C1 segment of cervical spinal cord (tissue), 14 donors: Measurements from ENCODE around the gene SLAMF7.
"Not testable (repeated sequence)": the region's sequence is repeated elsewhere in the genome, so short reads cannot be mapped to it uniquely, and the experiment has no call there.

Source experiments
- DNase-seq, 14 donors: peaks; one replicate each; lab custom pipeline; 2025; lab: John Stamatoyannopoulos, UW

SLAMF7 gene, protein sequence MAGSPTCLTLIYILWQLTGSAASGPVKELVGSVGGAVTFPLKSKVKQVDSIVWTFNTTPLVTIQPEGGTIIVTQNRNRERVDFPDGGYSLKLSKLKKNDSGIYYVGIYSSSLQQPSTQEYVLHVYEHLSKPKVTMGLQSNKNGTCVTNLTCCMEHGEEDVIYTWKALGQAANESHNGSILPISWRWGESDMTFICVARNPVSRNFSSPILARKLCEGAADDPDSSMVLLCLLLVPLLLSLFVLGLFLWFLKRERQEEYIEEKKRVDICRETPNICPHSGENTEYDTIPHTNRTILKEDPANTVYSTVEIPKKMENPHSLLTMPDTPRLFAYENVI

DNA sequence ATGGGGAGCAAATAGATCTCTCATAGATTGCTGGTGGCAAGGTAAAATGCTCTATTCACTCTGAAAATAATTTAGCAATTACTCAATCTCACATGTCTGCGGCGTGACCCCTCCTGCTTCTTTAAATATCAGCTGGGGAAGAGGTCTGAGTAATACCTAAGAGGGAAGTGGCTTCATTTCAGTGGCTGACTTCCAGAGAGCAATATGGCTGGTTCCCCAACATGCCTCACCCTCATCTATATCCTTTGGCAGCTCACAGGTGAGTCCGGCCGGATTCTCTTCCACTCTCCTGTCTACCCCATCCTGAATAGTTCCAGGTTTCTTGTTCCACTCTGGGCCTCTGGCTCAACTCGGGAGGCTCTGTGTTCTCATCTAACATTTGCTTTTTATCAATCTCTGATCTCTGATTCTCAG, at the start of gene SLAMF7:
Gene SLAMF7, plus strand, starts transcription at position 150 of the 414 bp plus-strand sequence. Its CDS starts 55 bp downstream, at position 205.
- DNase-seq: no peak

DNA sequence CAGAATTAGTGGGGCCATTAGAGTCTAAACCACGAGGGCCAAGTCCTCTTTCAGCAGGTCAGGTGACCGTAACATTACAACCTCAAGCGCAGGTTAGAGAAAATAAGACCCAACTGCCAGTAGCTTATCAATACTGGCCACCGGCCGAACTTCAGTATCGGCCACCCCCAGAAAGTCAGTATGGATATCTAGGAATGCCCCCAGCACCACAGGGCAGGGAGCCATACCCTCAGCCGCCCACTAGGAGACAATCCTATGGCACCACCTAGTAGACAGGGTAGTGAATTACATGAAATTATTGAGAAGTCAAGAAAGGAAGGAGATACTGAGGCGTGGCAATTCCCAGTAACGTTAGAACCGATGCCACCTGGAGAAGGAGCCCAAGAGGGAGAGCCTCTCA, 46.7 kb upstream of the SLAMF7 start:
- not testable (repeated sequence) for DNase-seq

DNA sequence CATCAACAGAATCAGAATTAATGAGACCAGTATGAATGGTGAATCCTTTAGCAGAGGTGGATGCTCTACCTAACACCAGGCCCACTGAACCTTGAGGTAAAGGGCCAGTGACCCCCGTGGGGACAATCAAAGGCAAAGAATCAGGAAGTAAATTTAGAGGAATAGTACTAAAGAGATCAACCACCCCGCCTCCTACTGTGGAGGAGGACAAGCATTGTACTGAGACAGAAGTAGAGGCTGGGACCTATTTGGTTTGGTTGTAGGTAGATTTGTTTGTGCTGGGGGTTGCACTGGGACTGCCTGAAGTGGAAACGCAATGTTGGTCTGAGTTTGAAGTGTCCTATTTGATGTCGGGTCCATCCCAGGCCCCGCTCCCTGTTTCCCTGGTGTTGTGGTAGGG, 36.9 kb upstream of the SLAMF7 start:
- no peak for DNase-seq

DNA sequence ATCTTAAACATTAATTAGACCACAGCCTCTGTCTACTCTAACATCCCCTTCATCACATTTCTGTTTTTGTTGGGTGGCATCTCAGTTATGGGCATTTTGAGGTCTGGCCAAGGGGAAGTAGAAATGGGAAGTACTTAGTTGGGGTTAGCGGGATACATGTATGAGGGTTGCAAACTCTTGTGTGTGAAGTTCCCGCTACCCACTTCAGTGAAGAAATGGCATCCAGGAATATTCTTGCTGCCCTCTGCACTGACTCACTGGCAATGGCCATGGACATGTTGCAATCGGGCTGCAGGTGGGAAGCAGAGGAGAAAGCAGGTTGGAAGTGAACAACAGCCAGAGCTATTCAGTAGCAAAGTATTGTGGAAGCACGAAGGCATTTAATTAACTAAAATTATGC, 34.8 kb upstream of the SLAMF7 start:
- DNase-seq: peak in 2 of 14 donors; percentile 16 to 17

DNA sequence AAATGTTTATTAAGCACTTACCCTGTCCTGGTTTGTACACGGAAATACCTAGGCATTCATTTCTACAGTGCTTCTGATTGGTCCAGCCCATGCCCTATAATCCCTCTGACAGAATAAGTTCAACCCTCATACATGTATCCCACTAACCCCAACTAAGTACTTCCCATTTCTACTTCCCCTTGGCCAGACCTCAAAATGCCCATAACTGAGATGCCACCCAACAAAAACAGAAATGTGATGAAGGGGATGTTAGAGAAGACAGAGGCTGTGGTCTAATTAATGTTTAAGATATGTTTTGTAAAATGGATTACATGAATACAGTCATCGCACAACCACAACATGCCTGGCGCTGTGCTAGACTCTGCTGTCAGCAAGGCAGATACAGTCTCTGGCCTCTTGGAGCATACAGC, 33.8 kb upstream of the SLAMF7 start:
- not testable (repeated sequence) for DNase-seq

DNA sequence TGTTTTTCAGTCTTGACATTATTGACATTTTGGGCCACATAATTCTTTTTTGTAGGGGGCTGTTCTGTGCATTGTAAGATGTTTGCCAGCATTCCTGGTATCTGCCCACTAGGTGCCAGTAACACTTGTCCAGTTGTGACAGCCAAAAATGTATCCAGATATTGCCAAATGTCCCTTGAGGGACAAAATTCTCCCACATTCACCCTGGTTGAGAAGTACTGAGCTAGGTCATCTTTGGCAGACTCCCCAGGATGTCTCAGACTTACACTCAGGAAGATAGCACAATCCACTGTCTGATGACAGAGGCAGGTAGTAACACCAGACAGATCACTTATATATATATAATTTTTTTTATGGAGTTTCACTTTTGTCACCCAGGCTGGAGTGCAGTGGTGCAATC, 33.3 kb upstream of the SLAMF7 start:
- DNase-seq: no peak

DNA sequence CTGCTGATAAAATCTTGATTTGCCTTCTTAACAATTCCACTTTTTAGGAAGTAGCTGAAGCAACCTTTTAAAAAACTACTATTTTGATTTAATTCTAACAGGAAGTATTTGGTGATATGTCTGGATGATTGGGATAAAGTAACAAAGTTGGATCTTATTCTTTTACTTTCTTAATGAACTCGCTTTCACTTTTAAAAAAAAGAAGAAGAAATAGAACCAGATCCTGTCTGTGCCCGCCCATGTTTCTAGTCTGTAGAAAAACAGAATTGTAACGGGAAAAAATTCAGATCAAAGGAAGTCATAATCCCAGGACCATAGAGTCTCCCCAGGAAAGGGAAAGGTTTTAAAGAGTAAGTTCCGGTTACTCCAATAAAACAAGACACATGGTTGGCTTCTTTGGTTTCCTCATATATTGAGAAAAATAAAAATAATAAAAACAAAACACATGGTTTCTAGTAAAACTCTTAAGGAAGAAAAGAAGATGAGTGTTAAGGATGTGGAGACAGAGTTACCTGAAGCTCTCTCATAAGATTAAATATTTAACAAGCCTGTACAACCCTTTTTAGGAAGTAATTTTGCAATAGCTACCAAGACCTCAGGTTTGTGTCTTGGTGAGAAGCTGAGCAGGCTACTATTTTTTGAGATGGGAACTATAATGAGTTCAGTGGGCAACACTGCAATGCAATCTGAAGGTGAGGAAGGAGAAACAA, 32.4 kb upstream of the SLAMF7 start:
- DNase-seq: no peak

DNA sequence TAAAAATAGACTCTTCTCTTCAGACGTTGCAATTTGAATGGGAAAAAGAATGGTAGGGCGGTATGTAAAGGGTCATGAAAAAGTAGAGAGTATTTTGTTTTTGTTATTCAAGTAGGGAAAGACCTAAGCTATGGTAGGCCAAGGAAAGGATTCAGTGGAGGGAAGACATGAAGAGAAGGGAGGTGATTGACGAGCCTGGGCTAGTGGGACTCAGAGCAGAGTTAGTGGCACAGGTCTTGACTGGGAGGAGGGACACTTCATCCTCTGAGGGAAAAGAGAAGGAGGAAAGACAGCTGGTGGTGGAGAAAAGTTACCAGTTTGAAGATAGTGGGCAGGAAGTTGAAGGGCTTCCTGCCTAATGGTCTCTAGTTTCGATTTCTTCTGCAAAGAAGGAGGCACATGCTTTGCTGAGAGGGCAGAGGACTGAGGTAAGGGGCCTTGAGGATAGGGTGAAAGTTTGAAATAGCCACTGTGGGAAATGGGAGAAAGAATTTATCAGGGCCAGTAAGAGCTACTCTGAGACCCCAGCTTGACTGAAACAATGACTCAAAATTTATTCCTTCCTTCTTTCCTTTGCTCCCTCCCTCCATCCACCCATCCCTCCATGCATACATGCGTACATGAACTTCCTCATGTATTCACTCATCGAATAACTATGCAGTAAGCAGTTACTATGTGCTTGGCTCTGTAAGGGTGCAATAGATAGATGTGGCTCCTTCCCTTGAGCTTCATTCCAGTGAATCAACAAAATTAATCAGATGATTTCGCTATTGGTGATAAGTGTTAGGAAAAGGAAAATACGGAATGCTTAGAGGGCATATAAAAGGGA, 31.6 kb upstream of the SLAMF7 start:
- no peak for DNase-seq

DNA sequence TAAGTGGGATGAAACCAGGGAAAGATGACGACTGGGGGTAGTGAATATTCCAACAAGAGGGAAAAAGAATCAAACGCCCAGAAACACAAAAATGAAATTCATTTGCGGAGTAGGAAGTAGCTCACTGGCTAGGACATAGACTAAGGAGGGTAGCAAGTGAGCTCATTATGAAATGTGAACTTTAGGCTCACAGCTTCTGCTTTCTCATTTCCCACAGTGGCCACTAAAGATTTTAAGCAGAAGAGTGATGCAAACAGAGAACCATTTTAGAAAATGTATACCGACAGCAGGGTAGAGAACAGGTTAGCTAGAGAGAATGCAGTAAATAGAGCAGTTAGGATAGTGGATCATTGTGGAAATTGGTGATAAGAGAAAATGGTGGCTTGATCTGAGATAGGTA, 30.9 kb upstream of the SLAMF7 start:
- no peak for DNase-seq

DNA sequence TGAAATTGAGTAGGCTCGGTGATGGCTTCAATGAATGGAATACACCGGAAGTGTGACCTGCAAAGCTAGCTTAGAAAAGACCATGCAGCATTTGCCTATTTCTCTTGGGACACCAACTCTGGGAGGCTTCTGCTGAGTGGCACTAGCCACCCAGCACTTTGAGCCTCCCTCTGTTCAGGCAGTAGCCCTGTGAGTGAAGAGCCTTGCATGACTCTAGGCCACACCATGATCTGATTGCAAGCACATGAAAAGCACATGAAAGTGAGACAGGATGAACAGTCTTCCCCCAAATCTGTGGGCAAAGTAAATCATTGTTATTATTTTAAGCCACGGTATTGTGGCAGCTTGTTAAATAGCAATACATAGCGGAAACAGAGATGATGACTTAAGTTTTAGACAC, 30.2 kb upstream of the SLAMF7 start:
- no peak for DNase-seq

DNA sequence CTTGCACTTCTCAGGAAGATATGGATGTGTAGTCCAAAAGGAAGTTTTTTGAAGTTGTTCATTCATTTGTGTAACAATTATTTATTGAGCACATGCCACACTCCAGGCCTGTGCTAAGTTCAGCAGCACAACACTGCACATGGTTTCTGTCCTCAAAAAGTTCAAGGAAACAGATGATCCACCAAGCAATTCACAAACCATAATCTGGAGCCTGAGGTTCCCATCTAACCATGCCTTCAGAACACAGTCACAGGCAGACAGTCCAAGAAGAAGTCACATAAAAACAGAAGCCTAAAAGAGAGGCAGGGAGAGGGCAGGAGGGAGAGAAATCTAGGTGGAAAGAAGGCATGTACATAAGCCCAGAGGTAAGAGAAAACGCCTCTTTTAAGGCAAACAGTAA, 29.3 kb upstream of the SLAMF7 start:
- no peak for DNase-seq

DNA sequence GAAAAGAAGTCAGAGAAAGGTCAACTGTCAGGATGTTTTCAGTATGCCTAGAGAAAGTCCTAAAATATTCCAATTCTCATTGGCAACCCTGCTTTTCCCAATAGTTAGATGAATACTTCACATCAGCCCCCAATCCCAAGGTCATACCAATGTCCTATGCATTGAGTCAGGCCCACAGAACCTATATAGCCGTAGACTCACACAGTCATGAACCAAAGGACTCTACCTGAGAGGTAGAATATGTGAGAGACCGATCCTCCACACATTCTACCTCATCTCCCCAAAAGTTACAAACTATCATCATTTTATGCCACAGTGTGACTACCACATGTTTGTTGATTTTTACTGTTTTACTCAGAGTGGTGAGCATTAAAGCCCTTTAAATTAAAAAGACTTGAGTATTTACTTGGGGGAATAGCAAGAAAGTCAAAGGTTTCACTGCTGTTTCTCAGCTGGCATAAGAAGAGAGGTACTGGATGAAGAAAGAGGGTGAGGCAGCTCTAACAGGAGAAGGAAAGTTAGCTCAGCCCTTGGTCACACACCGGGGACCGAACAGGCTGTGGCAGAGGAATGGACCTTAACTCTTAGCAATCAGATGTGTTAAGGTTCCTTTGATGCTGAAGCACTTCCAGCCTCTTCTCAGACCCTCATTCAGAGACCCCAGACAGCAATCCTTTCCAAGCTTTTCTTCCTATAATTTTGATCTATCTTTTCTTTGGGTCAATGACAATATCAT, 28.4 kb upstream of the SLAMF7 start:
- DNase-seq: no peak

DNA sequence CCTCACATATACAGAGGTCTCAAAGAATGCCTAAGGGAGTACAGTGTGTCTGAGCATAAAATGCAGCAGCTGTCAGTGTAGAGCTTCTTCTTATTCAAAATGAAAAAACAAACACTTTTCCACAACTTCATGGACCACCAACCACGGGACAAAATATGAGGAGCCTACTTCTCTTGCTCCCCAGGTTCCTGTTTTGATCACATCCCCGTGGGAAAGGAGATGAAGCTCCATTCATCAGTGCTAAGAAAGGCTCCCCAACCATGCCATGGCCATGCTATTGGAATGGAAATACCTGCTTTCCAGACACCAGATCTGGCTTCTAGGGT, 27.8 kb upstream of the SLAMF7 start:
- DNase-seq: no peak

DNA sequence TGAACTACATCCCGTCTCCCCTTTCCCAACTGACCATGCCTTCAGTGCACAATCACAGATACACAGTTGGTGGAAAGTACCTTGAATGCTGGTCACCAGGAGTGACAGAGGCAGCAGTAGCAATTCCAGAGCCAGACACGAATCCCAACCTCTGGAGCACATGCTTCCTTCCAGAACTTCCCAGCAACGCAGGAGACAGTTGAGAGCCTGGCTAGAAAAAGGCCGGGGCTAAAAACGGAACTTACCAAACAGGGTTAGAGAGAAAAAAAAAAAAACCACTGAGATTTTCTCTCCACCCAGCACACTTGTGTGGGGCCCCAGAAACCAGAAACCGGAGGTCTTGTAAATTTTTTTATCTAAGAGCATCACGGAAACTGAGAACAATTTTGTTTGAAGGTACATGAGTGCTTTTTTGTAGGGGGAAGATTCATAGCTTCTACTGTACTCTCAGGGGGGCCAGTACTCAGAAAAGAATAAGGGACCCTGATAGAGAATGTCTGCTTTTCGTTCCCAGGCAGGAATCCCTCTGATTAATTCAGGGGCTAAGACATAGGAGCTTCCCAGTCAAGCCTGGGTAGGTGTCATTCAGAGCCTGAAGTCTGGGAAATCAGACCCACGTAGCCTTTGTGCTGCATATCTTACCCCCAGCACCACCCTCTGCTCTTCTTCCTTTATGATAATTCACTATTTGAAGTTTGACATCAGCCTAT, 27.3 kb upstream of the SLAMF7 start, which contains the start of gene CD48:
Gene CD48, minus strand, starts transcription at position 221 of the 710 bp plus-strand sequence. Its CDS starts 59 bp downstream, at position 162.
- no peak for DNase-seq

DNA sequence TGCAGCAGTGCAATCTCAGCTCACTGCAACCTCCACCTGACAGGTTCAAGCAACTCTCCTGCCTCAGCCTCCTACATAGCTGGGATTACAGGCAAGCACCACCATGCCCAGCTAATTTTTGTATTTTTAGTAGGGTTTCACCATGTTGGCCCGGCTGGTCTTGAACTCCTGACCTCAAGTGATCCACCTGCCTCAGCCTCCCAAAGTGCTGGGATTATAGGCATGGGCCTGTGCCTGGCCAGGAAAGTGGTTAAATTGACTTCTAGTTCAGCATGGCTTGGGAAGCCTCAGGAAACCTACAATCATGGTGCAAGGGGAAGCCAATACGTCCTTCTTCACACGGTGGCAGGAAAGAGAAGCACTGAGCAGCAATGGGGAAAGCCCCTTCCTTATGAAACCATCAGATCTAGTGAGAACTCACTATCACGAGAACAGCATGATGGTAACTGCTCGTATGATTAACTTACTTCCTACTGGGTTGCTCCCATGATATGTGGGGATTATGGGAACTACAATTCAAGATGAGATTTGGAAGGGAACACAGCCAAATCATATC, 26.4 kb upstream of the SLAMF7 start:
- not testable (repeated sequence) for DNase-seq

DNA sequence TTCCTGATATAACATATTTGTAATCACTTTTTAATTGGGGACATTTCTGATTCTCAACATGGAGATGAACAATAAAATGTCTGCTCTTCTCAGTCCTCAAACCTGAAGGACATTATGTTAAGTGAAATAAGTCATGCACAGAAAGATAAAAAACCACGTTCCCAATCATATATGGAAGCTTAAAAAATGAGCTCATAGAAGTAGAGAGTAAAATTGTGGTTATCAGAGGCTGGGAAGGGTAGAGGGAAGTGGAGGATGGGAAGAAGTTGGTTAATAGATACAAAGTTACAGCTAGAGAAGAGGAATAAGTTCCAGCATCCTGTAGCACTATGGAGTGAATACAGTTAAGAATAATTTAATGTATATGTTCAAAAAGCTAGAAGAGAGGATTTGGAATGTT, 25.9 kb upstream of the SLAMF7 start:
- no peak for DNase-seq

DNA sequence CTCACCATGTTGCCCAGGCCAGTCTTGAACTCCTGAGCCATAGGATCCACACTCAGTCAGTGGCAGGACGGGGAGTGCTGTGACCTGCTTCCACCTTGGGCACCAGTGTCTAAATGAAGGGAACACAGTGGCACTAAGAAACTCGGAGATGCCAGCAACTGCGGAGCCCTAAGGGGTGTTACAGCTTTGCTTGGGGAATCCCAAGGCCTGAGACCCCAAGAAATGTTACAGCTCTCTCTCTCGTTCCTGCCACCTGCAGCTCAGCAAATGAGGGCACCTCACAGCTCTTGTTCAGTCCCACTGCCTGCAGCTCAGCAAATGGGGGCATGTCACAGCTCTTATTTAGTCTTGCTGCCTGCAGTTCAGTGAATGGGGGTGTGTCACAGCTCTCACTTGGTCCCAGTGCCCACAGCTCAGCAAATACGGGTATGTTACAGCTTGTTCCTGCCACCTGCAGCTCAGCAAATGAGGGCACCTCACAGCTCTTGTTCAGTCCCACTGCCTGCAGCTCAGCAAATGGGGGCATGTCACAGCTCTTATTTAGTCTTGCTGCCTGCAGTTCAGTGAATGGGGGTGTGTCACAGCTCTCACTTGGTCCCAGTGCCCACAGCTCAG, 24.9 kb upstream of the SLAMF7 start:
- not testable (repeated sequence) for DNase-seq

DNA sequence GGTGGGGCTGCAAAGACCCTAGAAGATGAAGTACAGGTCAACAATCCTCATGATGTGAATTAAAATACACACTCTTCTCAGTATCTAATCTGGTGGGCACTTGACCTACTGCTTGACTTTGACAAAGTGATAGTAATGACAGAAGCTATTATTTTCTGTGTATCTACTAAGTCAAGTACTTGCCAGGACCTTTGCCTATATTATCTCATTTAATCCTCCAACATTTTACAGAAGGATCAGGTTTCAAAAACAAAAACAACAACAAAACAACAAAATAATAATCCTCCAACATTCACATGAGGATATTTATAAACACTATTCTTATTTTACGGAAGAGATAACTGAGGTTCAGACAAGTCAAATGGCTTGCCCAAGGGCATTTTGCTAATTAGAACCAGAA, 23.0 kb upstream of the SLAMF7 start:
- no peak for DNase-seq

DNA sequence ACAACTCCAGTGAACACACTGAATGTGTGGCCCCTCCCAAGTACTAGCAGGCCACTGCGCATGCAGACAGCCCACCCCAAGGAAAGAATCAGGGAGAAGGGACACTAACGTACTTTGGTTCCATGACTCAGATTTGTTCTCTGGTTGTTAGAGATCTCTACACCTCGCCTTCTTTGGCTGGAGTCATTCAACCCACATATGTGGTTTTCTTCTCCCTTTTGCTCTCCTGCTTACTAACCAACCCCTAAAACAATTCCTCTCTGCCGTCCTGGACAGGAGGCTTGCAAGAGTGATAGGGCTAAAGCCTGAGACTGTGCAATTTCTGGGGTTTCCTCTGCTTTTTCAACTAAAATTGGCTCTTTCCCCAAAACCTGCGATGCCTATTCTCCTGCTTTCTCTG, 21.7 kb upstream of the SLAMF7 start:
- no peak for DNase-seq

DNA sequence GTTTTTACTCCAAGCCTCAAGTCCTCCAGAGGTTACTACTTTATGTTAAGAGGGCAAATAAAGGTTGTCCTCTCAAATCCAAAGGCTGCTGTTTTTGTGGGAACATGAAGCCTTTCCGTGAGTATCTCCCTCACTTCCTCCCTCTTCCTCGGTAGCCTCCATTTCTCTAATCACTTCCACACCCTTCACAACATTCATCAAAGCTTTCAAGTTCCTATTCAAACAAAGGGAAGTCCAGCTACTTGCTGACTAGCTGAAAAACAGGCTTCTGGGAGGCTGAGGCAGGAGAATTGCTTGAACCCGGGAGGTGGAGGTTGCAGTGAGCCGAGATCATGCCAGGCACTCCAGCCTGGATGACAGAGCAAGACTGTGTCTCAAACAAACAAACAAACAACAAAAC, 20.8 kb upstream of the SLAMF7 start:
- no peak for DNase-seq
